ENCODE results near the gene CGB7.

The CGB7 gene

DNA sequence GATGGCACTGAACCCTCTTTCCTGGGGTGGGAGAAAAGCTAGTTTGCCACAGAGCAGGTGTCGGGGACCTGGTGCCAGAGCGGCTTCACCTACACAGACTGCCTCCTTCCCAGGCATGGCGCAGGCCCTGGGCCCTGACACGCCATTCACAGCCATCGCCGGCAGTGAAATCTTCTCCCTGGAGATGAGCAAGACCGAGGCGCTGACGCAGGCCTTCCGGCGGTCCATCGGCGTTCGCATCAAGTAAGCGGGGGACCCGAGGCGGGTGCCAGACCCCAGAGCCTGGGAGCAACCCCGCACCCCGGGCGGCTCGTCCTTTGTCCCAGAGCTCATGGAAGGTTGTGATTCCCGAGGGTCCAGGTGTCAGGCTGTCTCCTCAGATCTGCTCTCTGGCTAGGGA is 50.6 kb downstream of the CGB7 start:
- H3K27ac ChIP-seq, result 0 out of 2 replicates have a peak overlapping the region, but pooled peaks have one; percentile 12
- CTCF ChIA-PET, result interaction anchor here (1.1 kb wide), 1 partner anchor 14 kb away, joined by 4 read pairs; the partner anchor contains the start of genes GYS1 and RUVBL2
- POLR2A ChIA-PET (ENCODE audit: low non-redundant PET), result no interaction called here
- DNase-seq (ENCODE audit: low spot score), result no peak
- TF ChIP-seq, protein P1, sequence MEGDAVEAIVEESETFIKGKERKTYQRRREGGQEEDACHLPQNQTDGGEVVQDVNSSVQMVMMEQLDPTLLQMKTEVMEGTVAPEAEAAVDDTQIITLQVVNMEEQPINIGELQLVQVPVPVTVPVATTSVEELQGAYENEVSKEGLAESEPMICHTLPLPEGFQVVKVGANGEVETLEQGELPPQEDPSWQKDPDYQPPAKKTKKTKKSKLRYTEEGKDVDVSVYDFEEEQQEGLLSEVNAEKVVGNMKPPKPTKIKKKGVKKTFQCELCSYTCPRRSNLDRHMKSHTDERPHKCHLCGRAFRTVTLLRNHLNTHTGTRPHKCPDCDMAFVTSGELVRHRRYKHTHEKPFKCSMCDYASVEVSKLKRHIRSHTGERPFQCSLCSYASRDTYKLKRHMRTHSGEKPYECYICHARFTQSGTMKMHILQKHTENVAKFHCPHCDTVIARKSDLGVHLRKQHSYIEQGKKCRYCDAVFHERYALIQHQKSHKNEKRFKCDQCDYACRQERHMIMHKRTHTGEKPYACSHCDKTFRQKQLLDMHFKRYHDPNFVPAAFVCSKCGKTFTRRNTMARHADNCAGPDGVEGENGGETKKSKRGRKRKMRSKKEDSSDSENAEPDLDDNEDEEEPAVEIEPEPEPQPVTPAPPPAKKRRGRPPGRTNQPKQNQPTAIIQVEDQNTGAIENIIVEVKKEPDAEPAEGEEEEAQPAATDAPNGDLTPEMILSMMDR (conservative IDR thresholded peaks at IDR 0.05; ENCODE audit: low read depth), result no peak

DNA sequence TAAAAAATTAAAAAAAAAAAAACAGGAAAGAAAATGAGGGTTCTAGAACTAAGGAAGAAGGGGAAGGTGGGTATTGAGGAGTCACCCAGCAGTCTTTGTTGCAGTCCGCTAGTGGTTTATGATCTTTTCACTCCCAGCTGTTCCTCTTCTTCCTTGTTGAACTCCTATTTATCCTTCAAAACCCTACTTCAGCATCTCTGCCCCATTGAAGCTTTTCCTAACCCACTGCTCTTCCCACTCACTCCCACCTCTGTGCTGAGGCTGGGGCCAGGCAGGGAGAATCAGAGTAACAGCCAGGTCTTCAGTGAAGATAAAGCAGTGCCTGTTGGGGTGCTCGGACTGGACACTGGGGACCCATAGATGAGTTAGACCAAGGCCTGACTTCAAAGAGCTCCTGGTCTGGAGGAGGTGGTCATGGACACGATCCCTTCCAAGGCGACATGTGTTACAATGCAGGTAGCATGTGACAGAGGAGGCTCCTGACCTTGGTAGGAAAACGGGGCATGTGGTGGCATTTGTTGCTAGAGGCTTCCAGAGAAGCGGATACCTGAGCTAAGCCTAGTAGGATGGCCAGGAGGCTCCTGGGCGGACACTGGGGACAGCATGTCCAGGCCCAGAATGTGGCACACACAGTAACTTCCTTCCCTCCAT is 52.5 kb downstream of the CGB7 start:
- POLR2A ChIA-PET (ENCODE audit: low non-redundant PET), result no interaction called here
- CTCF ChIA-PET, result no interaction called here
- peak overlapping the region; percentile 12; the same call in 1 of the 2 replicates for H3K27ac ChIP-seq
- TF ChIP-seq, protein P1 (conservative IDR thresholded peaks at IDR 0.05; ENCODE audit: low read depth), result no peak
- no peak for DNase-seq (ENCODE audit: low spot score)

All from RWPE1 (cell line).